SK-N-DZ (cell line): Measurements from ENCODE around the gene FAM89A. TPM values are rescaled to one million over a fixed set of nuclear protein-coding genes. Genes with fewer than 3 reads are reported as not detected.

Experiments used
- DNase-seq: peaks from one replicate; pipeline ENCODE4 v3.0.0-alpha.2; 2015; ENCODE audit warnings: low spot score
- polyA plus RNA-seq, 2 experiments: library from polyadenylated mRNA; depleted of rRNA; stranded (reverse); fragments of >200 nt; gene quantifications; 2 replicates each; pipeline ENCODE4 v1.2.3, GENCODE V29; 2014

Gene FAM89A
- polyA plus RNA-seq (2014; cell fraction: cytosol; rRNA removed) = 38.6 and 40.9 TPM in 2 replicates
- 21.3 and 31.0 TPM in 2 replicates for polyA plus RNA-seq (2014; cell fraction: nucleus; rRNA removed)

DNA sequence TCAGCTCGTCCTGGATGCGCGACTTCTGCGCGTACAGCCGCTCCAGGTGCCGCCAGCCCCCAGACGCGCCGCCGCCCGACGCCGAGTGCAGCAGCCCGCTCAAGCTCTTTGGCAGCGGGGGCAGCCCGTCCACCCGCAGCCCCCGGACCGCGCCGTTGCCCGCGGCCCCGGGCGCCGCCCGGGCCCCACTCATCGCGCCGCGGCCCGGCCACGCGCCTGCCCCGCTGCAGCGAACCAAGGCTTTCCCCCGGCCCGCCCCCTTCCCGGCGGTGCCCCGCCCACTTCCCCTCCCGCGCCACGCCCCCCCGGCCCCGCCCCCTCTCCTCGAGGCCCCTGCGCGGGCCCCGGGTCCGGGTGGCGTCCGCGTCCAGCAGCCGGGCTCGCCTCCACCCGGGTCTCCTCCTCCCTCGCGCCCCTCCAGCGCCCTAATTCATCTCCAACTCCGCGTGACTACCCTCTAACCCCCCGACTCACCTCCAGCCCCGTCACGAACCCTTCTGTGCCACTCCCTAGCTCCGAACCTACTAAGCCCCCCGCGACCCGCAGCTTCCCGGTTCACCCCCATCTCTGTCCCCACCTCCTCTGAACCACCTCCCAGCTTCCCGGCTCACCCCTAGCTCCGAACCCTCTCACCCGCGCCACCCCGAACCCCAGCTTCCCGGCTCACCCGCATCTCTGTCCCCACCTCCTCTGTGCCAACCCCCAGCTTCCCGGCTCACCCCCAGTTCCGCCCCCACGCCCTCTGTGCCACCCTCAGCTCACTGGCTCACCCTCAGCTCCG lies at the start of gene FAM89A:
TSS of gene FAM89A (minus strand) at position 236 of the 781 bp plus-strand sequence. CDS start at position 193, 43 bp downstream.
- DNase-seq = no peak

DNA sequence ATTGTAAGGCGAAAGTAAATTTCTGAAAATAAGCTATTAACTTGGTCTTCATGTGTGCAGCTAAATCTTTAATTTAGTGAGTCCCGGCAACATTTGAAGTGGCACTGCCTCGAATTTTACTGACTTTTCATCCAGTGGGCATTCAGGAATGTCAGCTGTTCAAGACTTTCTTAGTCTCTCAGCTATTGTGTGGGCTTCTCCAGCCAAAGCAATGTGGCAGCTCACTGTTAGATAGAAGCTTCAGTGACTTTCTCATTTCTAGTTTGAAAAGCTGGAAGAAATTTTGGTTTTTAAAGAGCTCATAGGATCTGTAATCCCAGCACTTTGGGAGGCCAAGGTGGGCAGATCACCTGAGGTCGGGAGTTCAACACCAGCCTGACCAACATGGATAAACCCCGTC lies 44.3 kb upstream of the FAM89A start:
- DNase-seq = no peak

DNA sequence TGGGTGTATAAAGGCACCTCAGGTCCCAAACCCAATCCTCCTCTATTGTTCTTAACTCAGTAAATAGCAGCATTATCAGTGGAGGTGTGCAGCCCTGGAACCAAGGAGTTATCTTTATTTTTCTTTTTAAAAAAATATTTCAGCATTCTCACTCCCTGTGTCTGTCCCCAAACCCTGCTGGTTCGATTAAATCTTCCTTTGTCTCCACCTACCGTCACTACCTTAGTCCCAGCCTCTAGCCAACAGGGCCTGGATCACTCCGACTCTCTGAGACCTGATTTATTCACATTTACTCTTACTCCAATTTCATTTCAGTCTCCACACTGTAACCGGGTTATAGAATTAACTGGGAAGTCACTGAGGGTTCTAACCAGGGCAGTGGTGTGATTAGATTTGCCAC lies 39.1 kb upstream of the FAM89A start:
- no peak for DNase-seq

DNA sequence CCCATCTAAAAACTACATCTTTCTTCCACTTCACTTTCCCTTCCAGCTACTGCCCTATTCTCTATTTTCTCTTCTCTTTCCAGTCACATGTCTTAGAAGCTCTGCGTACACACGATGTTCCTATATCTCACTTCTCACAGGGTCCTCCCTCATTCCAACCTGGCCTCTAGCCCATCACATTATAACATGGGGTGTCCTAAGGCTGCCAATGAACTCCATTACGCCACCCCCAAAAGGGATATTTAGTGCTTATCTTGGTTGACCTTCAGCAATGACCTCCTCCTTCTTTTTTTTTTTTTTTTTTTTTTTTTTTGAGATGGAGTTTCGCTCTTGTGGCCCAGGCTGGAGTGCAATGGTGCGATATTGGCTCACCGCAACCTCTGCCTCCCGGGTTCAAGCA lies 38.2 kb upstream of the FAM89A start:
- DNase-seq = no peak

DNA sequence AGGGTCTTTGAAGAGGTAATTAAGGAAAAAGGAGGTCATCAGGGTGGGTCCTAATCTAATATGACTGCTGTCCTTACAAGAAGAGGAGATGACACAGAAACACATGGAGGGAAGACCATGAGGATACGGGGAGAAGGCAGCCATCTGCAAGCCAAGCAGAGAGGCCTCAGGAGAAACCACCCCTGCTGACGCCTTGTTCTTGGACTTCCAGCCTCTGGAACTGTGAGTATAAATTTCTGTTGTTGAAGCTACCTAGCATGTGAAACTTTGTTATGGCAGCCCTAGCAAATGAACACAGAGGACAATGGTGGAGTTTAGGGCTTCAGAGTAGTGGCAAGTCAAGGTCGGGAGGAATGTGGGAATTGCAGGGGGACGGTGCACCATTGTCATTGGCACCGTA lies 36.7 kb upstream of the FAM89A start:
- no peak for DNase-seq

DNA sequence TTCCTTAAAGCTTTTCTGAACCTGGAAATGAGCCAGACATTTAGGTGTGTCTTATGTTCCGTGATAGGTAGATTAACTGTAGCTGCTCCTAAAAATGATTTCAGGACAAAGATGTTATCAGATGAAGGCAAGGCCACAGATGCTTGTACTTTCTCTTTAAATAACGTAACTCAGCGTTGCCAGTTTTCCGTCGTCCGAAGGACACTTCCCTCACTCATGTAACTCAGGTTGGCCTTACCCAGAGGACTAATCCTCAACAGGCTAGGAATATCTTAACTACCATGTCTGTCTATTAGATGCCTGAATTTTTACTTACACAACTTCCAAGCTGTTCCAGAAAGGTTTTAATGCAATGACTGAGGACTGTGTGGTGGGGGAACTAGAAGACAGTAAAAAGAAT lies 35.4 kb upstream of the FAM89A start:
- no peak for DNase-seq

- DNase-seq = no peak
These were observed 35.0 kb upstream of the FAM89A start for GRCh38 chr1:231075020-231075419.

GRCh38 chr1:231074046-231074445 lies 34.0 kb upstream of the FAM89A start:
- no peak for DNase-seq

GRCh38 chr1:231073331-231073730 lies 33.3 kb upstream of the FAM89A start:
- no peak for DNase-seq

GRCh38 chr1:231072502-231073094 lies 32.5 kb upstream of the FAM89A start:
- no peak for DNase-seq

DNA sequence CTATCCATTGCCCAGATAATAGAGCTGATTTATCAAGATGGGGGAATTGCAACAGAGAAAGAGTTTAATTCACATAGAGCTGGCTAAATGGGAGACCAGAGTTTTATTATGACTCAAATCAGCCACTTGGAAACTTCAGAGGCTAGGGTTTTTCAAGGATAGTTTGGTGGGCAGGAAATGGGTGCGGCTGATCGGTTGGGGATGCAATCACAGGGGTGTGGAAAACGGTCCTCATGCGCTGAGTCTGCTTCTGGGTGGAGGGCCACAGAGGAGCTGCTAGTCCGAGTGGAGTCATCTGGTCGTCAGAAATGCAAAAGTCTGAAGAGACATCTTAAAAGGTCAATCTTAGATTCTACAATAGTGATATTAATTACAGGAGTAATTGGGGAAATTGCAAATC lies 32.0 kb upstream of the FAM89A start:
- no peak for DNase-seq

DNA sequence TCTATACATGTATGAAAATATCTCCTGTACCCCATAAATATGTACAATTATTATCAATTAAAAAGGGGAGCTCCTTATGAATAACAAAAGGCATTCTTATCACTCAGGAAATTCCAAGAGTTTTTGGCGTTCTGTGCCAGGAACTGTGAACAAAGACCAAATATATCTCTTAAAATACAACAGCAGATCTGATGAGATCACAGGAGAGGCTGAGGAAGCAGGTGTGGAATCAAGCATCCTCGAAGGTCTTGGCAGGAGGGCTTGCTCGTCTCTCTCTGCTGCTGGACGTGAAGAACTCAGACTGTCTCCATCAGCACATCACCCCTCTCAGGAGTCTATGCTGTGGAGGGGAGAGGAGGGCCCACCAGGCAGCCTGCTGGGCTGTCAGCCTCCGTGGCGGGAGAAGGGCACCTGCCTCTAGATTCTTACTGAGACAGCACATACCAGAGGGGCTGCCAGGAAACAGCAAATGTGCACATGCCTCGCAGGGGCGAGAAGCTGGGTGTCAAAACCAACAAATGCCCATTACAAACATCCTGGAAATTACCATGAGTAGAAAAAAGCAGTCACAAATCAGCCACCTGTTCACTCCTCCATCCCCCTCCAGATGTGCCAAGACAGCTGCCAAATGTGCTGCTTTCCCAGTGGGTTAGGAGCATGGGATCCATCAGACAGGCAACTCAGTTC lies 30.8 kb upstream of the FAM89A start:
- no peak for DNase-seq

GRCh38 chr1:231069333-231069732 lies 29.3 kb upstream of the FAM89A start:
- DNase-seq = no peak

DNA sequence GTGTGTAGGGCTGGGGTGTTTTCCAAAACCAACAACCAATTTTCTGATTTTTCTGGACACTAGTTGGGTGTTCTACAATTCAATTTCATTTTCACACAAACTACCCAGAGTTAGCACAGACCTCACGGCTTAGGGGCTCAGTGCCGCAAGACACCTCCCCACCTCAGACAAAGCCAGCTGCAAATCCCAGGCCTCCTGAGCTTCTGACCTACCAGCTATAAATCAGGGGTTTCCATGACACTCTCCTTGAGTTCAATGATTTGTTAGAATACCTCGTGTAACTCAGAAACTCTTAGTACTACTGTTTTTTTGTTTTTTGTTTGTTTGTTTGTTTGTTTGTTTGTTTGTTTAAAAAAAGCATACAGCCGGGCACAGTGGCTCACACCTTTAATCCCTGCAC lies 28.7 kb upstream of the FAM89A start:
- no peak for DNase-seq

- peak; percentile 58 for DNase-seq
These were observed 25.6 kb upstream of the FAM89A start for GRCh38 chr1:231065510-231066241.

DNA sequence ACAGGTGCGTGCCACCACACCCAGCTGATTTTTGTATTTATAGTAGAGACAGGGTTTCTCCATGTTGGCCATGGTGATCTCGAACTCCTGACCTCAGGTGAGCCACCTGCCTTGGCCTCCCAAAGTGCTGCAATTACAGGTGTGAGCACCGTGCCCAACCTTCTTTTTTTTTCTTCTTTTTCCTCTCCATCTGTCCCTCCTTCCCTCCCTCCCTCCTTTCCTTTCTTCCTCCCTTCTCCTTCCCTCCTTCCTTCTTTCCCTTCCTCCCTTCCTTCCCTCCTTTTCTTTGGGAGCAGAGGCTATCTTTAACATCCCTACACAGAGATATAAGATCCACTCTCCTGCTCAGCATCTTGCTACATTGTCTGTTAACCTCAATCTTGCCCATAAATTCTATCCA lies 24.4 kb upstream of the FAM89A start:
- DNase-seq = no peak

GRCh38 chr1:231063331-231063730 lies 23.3 kb upstream of the FAM89A start:
- no peak for DNase-seq

GRCh38 chr1:231062500-231063270 lies 22.6 kb upstream of the FAM89A start:
- no peak for DNase-seq

GRCh38 chr1:231059566-231060193 lies 19.6 kb upstream of the FAM89A start:
- peak; percentile 89 for DNase-seq

DNA sequence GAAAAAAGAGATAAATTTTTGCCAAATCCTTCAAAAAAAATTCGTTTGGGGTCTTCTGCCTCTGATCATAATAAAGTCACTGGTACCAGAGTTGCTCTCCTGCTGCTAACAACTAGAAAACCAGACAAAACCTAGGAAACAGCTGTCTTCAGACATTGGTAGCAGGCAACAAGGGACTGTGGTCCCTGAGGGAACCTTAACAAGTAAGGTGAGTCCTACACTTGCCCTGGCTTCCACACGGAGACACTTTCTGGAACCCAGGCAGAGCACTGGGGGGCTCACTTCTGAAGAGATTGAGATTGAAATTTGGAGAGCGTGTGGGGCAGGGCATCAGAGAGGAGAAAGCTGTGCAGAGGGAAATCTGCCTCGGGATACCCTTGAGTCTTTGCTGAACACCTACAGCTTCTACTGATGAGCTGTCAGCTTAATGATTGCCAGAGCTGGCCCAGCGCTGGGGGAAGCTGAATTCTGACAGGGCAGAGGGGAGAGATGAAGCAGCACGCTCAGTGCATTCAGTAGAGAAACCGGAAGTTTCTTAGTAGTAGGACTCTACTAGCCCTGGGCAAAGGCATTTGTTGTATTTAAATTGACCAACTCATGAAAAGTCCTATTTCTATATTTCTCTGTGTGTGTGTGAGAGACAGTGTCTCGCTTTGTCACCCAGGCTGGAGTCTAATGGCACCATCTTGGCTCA lies 18.5 kb upstream of the FAM89A start:
- peak; percentile 69 for DNase-seq
